SHP77 treated with DMSO at 0.1 percent for 48 hours (cell line): ENCODE measurements around the gene KRT85.

Experiments used
- DNase-seq: peaks from one replicate; lab custom pipeline; 2025; lab: John Stamatoyannopoulos, UW

The KRT85 gene

GRCh38 chr12:52367876-52368275 is 595 bp upstream of the KRT85 start:
- no peak for DNase-seq

DNA sequence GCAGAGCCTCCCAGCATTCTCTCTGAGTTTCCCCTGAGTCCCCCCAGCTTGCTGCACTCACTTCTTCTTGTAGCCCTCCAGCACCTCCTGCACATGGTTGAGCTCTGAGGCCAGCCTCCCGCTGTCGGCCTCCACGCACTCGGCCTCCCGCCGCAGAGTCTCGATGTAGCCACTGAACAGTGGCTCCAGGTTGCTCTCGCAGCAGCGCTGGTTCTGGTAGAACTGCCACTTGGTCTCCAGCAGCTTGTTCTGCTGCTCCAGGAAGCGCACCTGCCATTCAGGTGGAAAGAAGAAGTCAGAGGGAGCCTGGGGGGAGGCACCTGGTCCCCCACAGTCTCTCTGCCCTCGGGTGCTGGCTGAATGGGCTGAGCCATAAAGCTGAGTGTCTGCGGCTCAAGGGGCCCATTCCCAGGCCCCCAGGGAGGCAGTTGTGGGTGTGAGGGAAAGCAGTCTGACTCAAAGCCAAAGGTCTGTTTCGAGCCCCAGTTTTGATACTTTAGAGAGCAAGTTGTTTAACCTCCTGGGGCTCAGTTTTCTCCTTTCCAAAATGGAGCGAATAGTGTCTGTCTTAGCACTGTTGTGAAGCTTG is 2.3 kb downstream of the KRT85 start:
- no peak for DNase-seq

DNA sequence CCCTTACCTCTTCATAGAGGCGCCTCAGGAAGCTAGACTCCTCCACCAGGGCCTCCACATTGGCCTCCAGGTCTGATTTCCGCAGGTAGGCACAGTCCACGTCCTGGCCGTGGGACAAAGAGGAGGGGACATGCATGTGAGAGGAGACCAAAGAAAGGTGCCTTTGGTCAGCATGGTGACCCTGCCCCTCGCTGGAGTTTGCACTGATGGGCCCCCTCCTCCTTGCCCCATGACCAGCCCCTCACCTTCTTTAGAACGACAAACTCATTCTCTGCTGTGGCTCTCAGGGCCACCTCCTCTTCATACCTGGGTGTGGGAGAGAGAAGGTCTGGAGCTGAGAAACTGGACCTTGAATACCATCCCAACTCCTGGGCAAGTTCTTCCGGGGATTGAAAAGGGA is 3.2 kb downstream of the KRT85 start:
- DNase-seq, result no peak

DNA sequence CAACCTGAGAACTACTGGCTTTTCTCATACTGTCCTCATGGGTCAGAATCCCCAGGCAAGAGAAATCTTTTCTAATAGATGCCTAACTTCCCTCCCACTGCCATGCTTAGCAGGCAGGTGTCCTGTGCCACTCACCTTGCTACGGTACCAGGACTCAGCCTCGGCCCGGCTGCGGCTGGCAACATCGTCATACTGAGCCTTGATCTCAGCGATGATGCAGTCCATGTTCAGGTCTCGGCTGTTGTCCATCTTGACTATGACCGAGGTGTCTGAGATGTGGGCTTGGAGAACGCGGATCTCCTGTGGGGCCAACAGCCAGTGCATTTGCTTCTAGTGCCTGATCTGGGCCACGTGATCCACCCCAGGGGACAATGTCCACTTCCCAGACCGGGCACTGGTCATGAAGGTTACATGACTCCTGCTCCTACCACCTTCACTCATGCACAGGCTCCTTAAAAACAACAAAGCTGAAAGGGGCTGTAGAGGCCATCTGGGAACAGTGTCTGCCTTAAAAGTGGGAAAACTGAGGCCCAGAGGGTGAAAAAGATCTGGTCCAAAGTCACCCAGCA is 4.1 kb downstream of the KRT85 start:
- no peak for DNase-seq

GRCh38 chr12:52362118-52362726 is 5.1 kb downstream of the KRT85 start:
- DNase-seq, result no peak

DNA sequence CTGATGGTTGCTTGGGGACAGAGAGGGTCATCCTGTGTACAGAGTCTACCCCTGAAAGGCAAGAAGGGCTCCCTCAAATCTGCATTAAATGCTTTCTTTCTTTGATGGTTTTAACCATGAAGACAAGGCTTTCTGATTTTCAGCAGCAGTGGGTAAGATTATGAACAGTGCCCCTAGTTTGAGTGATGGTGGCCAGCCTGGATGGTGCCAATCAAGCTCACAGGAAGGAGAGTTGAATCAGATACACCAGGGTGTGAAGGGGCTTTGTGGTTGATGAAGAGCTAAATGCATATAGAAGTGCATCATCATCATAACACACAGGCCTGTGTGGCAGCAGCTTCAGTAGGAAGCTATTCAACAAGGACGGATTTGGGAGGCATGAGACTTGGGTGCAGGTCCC is 5.7 kb downstream of the KRT85 start:
- DNase-seq, result no peak

- no peak for DNase-seq
These were observed 6.5 kb downstream of the KRT85 start for GRCh38 chr12:52360663-52361271.

- DNase-seq, result no peak
These were observed 7.1 kb downstream of the KRT85 start for GRCh38 chr12:52360106-52360662.

- DNase-seq, result no peak
These were observed 7.6 kb downstream of the KRT85 start for GRCh38 chr12:52359621-52360061.

GRCh38 chr12:52358575-52359350 is 8.5 kb downstream of the KRT85 start:
- DNase-seq, result no peak

DNA sequence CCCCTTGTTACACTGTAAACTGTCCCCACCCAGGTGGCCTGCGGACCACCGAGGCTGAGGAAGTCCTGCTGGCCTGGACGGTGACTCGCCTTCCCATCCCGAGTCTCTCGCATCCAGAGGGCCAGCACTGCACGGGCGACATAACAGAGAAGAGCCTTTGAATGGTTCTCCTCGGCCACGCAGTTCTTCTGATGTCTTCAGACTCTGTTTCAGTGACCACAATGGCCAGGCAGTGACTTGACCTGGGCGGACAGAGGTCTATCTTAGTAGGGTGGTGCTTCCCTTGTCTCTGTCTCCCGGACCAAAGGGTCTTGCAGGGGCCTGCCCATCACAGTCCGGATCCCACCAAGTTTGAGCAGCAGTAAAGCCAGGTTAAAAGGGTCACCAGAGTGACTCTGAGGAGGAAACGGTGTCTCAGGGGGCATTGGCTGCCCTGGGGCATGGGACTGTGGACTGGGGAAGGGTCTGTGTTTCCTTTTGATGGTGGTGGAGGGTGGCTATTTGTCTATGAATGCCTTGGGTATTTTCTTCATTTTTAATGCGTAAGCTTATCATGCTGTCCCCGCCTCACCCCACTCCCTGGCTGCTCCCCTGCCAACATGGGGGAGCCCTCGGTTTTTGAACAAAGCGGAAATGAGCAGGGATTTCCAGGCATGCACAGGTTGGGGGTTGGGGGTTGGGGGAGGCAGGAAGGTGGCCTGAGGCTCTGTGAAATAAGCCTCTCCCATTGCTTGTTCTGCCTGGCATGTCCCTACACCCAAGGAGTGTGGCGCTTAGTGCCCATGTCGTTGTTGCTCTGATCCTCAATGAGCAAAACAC is 10.3 kb downstream of the KRT85 start:
- DNase-seq, result no peak

DNA sequence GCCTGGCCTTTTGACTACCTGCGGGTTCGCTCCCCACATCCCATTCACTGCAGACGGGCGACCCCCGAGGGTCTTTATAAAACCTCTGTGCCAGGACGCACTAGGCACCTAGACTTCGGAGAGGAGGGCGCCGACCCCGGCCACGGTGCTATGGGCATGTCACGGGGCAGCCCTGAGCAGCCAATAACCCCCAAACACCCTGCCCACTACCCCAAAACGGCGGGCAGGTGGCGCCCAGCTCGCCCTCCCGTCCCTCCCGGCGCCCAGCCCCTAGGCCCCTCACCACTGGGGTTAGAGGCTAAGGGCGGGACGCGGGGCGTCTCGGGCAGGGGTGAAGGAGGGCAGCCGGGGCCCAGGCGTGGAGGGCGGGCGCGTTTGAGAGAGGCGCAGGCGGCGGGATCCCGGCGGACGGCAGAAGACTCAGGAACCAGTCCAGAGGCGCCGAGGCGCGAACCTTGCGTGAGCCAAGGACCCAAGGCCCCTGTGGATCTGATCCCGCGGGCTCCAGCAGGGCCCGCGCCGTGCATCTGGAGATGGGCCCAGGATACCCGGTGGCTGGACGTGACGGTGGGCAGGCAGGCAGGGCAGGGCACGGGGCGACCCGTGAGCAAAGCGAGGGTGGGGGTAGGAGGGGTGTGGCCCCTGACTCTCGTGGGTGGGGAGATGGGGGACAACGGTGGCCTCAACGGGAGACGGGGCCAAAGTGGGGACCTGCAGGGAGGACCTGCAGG is 11.1 kb downstream of the KRT85 start:
- DNase-seq, result no peak

DNA sequence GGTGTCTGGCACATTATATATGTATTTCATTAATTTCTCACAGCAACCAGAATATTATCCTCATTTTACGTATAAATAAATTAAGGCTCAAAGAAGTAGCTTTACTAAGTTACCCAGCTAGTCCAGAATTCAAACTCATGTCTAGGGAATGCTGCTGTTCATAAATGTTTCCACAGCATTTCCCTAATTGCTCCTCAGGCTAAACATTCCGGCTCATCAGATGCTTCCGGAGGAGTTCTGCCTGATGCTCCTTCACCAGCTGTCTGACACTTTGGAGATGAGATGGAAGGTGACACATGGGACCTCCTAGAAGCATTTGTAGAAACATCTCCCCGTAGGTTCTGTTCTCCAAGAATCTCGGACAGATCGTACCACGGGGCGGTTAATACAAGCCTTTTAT is 12.1 kb downstream of the KRT85 start:
- DNase-seq, result no peak

DNA sequence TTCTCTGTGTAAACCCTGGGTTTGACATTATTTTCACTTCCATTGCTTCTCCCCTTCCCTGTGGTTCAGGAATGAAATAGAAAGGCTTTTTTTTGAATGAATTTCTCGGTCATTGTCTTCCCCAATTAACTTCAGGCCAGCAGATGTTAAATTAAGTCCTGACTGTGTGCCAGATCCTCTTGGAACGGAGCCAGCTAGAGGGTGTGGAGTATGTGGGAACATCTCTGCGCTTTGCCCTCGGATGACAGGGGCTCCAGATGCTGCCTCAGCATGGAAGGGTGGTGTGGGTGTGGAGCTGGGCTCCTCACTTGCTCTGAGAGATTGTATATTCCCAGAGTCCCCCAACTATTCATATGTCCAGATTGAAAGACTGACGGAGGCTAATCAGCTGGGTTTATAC is 13.1 kb downstream of the KRT85 start:
- no peak for DNase-seq

GRCh38 chr12:52353766-52354165 is 13.5 kb downstream of the KRT85 start:
- DNase-seq, result no peak

DNA sequence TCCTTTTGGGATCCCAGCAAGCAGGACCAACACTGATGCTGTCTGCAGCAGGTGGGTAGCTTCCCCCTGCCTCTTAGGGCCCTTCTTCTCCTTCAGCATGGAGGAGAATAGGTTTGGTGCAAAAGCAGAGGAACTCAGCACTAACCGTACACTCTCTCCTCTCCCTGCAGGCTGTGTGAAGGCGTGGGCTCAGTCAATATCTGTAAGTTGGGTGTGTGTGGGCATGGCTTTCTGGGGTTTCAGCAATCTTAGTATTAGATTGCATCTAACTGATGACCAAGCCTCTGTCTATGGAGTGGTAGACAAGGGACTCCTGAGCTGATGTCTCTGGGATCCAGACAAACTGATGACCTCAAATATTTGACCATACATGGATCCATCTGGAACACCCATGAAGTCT is 14.3 kb downstream of the KRT85 start:
- no peak for DNase-seq

- DNase-seq, result no peak
These were observed 15.9 kb downstream of the KRT85 start for GRCh38 chr12:52351196-52352059.

DNA sequence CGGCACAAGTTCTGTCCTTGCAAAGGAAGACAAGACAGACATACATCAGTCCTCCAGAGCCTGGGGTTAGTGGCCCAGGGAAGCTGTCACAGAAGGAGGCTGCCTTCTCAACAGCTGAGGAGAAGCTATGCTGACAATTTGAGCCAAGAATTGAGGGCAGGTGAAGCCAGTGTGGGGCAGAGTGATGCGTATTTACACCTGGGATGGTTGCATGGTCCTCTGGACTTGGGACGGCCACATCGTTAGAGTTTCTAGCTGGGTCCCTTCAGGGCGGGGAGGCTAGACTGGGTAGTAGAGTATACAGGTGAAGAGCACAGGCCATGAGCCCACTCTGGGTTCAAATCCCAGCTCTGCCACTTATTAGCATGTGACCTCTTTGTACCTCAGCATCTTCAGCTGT is 16.5 kb downstream of the KRT85 start:
- DNase-seq, result no peak

DNA sequence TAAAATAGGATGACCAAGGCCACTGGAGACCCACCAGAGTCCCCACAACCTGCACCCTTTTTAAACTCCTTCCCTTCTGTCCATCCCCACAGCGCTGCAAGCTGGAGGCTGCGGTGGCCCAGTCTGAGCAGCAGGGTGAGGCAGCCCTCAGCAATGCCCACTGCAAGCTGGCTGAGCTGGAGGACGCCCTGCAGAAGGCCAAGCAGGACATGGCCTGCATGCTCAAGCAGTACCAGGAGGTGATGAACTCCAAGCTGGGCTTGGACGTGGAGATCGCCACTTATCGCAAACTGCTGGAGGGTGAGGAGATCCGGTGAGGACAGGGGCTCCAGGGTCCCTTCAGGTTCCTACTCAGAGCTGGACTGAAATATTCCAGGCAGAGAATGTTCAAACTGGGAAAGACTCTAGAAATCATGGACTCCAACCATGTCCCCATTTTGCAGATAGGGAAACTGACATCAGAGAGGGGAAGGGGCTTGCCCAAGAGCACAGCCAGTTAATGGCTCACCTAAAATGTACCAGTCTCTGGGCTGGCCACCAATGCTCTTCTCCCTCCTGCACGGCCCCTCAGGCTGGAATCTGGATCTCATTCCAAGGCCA is 17.2 kb downstream of the KRT85 start:
- DNase-seq, result no peak
